Upper lobe of right lung (tissue), 1 donor: ENCODE measurements around the gene CEP72. TPM values are rescaled to one million over a fixed set of nuclear protein-coding genes. Genes with fewer than 3 reads are reported as not detected.
A peak's percentile ranks its signal among the peaks of the same experiment; 100 is the strongest.
"Not testable (repeated sequence)": the region's sequence is repeated elsewhere in the genome, so short reads cannot be mapped to it uniquely, and the experiment has no call there.

Experiments used
- ATAC-seq: fragments of 200-7000 bp; cut with Tn5 transposase; one replicate; pipeline ENCODE4 v1.9.1; 2020; ENCODE audit warnings: mild to moderate bottlenecking, moderate library complexity
- DNase-seq: peaks from one replicate; pipeline ENCODE4 v3.0.0-alpha.2; 2020
- H3K27ac ChIP-seq: fragments of 200-600 bp; one replicate; pipeline ENCODE4 v1.8.0; 2022
- H3K27me3 ChIP-seq: fragments of 200-600 bp; one replicate; pipeline ENCODE4 v1.8.0; 2022; ENCODE audit warnings: mild to moderate bottlenecking
- H3K36me3 ChIP-seq: fragments of 200-600 bp; one replicate; pipeline ENCODE4 v1.8.0; 2022
- H3K4me1 ChIP-seq: fragments of 200-600 bp; one replicate; pipeline ENCODE4 v1.8.0; 2022
- H3K4me3 ChIP-seq: fragments of 200-600 bp; one replicate; pipeline ENCODE4 v1.8.0; 2022; ENCODE audit warnings: mild to moderate bottlenecking
- H3K9me3 ChIP-seq: fragments of 200-600 bp; one replicate; pipeline ENCODE4 v1.8.0; 2022
- CTCF ChIP-seq: fragments of 200-600 bp; IDR thresholded peaks from one replicate; pipeline ENCODE4 v1.8.0; 2022; ENCODE audit warnings: antibody characterized with exemption
- intact Hi-C: fragments of 100-400 bp; cut with DNase I; formaldehyde crosslinking; loops from one replicate; pipeline ENCODE4 v1.11.0; 2022
- total RNA-seq: library from RNA; stranded (reverse); fragmentation: NEBNext Ultra II Directional; extraction: Animal tissue kit (Norgen Biotek cat#: 25700); gene quantifications from one replicate; pipeline ENCODE4 v1.2.1, GENCODE V29; 2021
- donor health status: DM: no; HTN: yes; CAD: no; lungs with severe emphysema.

Gene CEP72
- total RNA-seq, 1 donor from 2014 or later: 13.2 TPM

- Histone ChIP-seq H3K4me3 (no peak overlapping the region), H3K4me1 (no peaks in the 10 kb centered on the region), H3K27me3 (peaks cover 25% of the 10 kb centered on the region), H3K27ac (no peak overlapping the region), H3K9me3 (no peaks in the 10 kb centered on the region), H3K36me3 (no peaks in the 10 kb centered on the region)
- ATAC-seq (no peak), DNase-seq (no peak)
- intact Hi-C loops: no loop called here
- no peak for TF ChIP-seq CTCF
Measured at GRCh38 chr5:602466-603035, 9.6 kb upstream of the CEP72 start.

GRCh38 chr5:603081-603998, 8.8 kb upstream of the CEP72 start:
- Histone ChIP-seq H3K9me3 (no peaks in the 10 kb centered on the region), H3K27me3 (peaks cover 33% of the 10 kb centered on the region), H3K4me3 (no peak overlapping the region), H3K4me1 (no peaks in the 10 kb centered on the region), H3K36me3 (no peaks in the 10 kb centered on the region), H3K27ac (no peak overlapping the region)
- ATAC-seq (no peak), DNase-seq (peak; percentile 42)
- no peak for TF ChIP-seq CTCF
- intact Hi-C loops: no loop called here

GRCh38 chr5:604391-604831, 7.7 kb upstream of the CEP72 start:
- intact Hi-C loops: no loop called here
- no peak for TF ChIP-seq CTCF
- no peak overlapping the region for H3K27ac ChIP-seq
- DNase-seq: peak; percentile 51
- peaks cover 38% of the 10 kb centered on the region for H3K27me3 ChIP-seq
- no peaks in the 10 kb centered on the region for H3K9me3 ChIP-seq
- H3K4me1 ChIP-seq: no peaks in the 10 kb centered on the region
- no peaks in the 10 kb centered on the region for H3K36me3 ChIP-seq
- H3K4me3 ChIP-seq: no peak overlapping the region
- ATAC-seq: no peak

- peaks cover 38% of the 10 kb centered on the region for H3K27me3 ChIP-seq
- peak; percentile 28 for DNase-seq
- H3K4me1 ChIP-seq, H3K36me3 ChIP-seq, H3K27ac ChIP-seq, H3K4me3 ChIP-seq, H3K9me3 ChIP-seq, ATAC-seq, intact Hi-C loops: not testable (repeated sequence)
Measured at GRCh38 chr5:605090-605489, 7.0 kb upstream of the CEP72 start.

GRCh38 chr5:606061-606460, 6.1 kb upstream of the CEP72 start:
- Histone ChIP-seq H3K27ac (no peak overlapping the region), H3K4me3 (no peak overlapping the region), H3K27me3 (peaks cover 33% of the 10 kb centered on the region), H3K4me1 (no peaks in the 10 kb centered on the region), H3K36me3 (no peaks in the 10 kb centered on the region), H3K9me3 (no peaks in the 10 kb centered on the region)
- peak; percentile 29 for DNase-seq
- ATAC-seq: no peak
- intact Hi-C loops: no loop called here
- TF ChIP-seq CTCF: no peak
